Mesothelial cell of epicardium (in vitro differentiated cells): Measurements from ENCODE around the gene MLST8. TPM values are rescaled to one million over a fixed set of nuclear protein-coding genes. Genes with fewer than 3 reads are reported as not detected.

Experiments used
- DNase-seq, 2 experiments: peaks; one replicate each; pipeline ENCODE4 v3.0.0; 2021; ENCODE audit warnings: low spot score in 2 of 2; ENCODE audit not compliant: unreplicated experiment in 2 of 2
- H3K27ac Mint-ChIP-seq: 2 replicates; pipeline ENCODE4 v1.8.0; 2021; ENCODE audit warnings: mixed read lengths
- H3K27me3 Mint-ChIP-seq: 2 replicates; pipeline ENCODE4 v1.8.0; 2021; ENCODE audit warnings: low read depth, mixed read lengths
- H3K36me3 Mint-ChIP-seq: 2 replicates; pipeline ENCODE4 v1.8.0; 2021; ENCODE audit warnings: mixed read lengths
- H3K4me1 Mint-ChIP-seq: 2 replicates; pipeline ENCODE4 v1.8.0; 2021; ENCODE audit warnings: mixed read lengths
- H3K4me3 Mint-ChIP-seq: 2 replicates; pipeline ENCODE4 v1.8.0; 2021; ENCODE audit warnings: mild to moderate bottlenecking, moderate library complexity, mixed read lengths
- H3K9me3 Mint-ChIP-seq: 2 replicates; pipeline ENCODE4 v1.8.0; 2021; ENCODE audit warnings: mixed read lengths
- CTCF ChIP-seq: fragments of 200-600 bp; sonication (generic); IDR thresholded peaks from one replicate; pipeline ENCODE4 v1.5.0; 2021; ENCODE audit warnings: antibody characterized with exemption; ENCODE audit not compliant: unreplicated experiment
- total RNA-seq: library from RNA; stranded (reverse); gene quantifications from 3 replicates; pipeline ENCODE4 v1.2.1, GENCODE V29; 2021

The MLST8 gene
- total RNA-seq, 1 donor from 2014 or later, result 45.9 TPM

- no peak for DNase-seq
- H3K27ac Mint-ChIP-seq, result no peak overlapping the region
- H3K4me3 Mint-ChIP-seq, result peak overlapping the region; percentile 28
- no peaks in the 10 kb centered on the region for H3K27me3 Mint-ChIP-seq
- peaks cover 16% of the 10 kb centered on the region for H3K4me1 Mint-ChIP-seq
- H3K9me3 Mint-ChIP-seq, result no peaks in the 10 kb centered on the region
- H3K36me3 Mint-ChIP-seq, result peaks cover 6% of the 10 kb centered on the region
- TF ChIP-seq CTCF, result no peak
Observed at GRCh38 chr16:2211923-2212347, 6.7 kb downstream of the MLST8 start.

- no peak overlapping the region for H3K27ac Mint-ChIP-seq
Observed at GRCh38 chr16:2212362-2213324, 7.4 kb downstream of the MLST8 start.

GRCh38 chr16:2213817-2214718 is 8.8 kb downstream of the MLST8 start:
- no peak for TF ChIP-seq CTCF
- no peaks in the 10 kb centered on the region for H3K9me3 Mint-ChIP-seq
- peaks cover 16% of the 10 kb centered on the region for H3K4me1 Mint-ChIP-seq
- peak overlapping the region; percentile 9 for H3K27ac Mint-ChIP-seq
- H3K36me3 Mint-ChIP-seq, result no peaks in the 10 kb centered on the region
- H3K27me3 Mint-ChIP-seq, result no peaks in the 10 kb centered on the region
- DNase-seq, result no peak
- peak overlapping the region; percentile 67 for H3K4me3 Mint-ChIP-seq

More at GRCh38 chr16:2212362-2213324, 7.4 kb downstream of the MLST8 start:
- Mint-ChIP-seq H3K36me3 (peaks cover 2% of the 10 kb centered on the region), H3K4me1 (peaks cover 16% of the 10 kb centered on the region), H3K27me3 (no peaks in the 10 kb centered on the region), H3K9me3 (no peaks in the 10 kb centered on the region), H3K4me3 (peak overlapping the region; percentile 67)
- TF ChIP-seq CTCF, result no peak
- no peak for DNase-seq

GRCh38 chr16:2214719-2214968 is 9.4 kb downstream of the MLST8 start, which contains the start of gene PGP:
Gene PGP (minus strand): TSS chr16:2214840. CDS start chr16:2214777, 63 bp downstream.
- H3K4me3 Mint-ChIP-seq, result peak within 1 kb of the TSS; percentile 73
- no peaks in the 10 kb centered on the region for H3K36me3 Mint-ChIP-seq
- no peak for TF ChIP-seq CTCF
- peak within 1 kb of the TSS; percentile 95 for H3K27ac Mint-ChIP-seq
- peaks cover 16% of the 10 kb centered on the region for H3K4me1 Mint-ChIP-seq
- H3K27me3 Mint-ChIP-seq, result no peaks in the 10 kb centered on the region
- H3K9me3 Mint-ChIP-seq, result no peaks in the 10 kb centered on the region
- DNase-seq, result no peak

- Mint-ChIP-seq H3K27me3 (no peaks in the 10 kb centered on the region), H3K9me3 (no peaks in the 10 kb centered on the region), H3K36me3 (no peaks in the 10 kb centered on the region), H3K27ac (peak overlapping the region; percentile 53), H3K4me1 (peaks cover 16% of the 10 kb centered on the region), H3K4me3 (peak overlapping the region; percentile 73)
- no peak for DNase-seq
- TF ChIP-seq CTCF, result no peak
Observed at GRCh38 chr16:2216330-2216729, 11.1 kb downstream of the MLST8 start.
